Measurements from ENCODE around the gene SLC16A5.
"Not testable (repeated sequence)": the region's sequence is repeated elsewhere in the genome, so short reads cannot be mapped to it uniquely, and the experiment has no call there.

Gene SLC16A5

DNA sequence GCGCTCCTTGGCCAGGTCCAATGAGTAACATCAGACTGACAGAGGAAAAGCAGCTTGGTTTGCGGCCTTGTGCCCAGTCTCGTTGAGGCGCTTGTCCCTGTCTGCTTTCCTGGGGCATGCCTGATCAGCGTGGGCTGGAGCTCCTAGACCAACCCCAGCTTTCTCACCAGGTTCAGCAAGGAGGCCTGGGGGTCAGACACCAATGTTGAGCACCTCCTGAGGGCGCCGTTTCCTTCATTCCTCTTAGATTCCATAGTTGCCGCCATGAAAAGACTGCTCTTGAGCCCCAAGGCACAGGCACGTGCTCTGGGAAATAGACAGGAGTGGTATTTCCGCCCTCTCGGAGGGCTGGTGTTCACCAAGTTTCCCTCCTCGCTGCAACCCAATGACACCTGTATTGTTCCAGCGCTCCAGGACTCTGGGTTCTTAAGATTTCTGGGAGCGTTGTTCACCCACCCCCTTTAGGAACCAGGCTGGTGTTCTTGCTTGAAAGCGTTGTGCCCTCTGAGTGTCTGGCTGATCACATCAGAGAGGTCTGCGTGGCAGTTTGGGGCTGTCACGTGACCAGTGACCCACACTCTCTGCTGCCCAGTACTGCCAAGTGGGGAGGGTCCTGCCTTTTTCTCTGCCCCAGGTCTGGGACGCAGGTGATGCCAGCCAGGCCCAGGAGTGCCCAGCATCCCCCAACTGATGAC is 22.7 kb upstream of the SLC16A5 start:
- DNase-seq, result no peak

GRCh38 chr17:75065562-75066151 is 22.1 kb upstream of the SLC16A5 start:
- DNase-seq, result no peak

- DNase-seq, result no peak
Measured at GRCh38 chr17:75067856-75068255, 19.9 kb upstream of the SLC16A5 start.

GRCh38 chr17:75068750-75069149 is 19.0 kb upstream of the SLC16A5 start:
- no peak for DNase-seq

- no peak for DNase-seq
Measured at GRCh38 chr17:75069783-75070182, 18.0 kb upstream of the SLC16A5 start.

DNA sequence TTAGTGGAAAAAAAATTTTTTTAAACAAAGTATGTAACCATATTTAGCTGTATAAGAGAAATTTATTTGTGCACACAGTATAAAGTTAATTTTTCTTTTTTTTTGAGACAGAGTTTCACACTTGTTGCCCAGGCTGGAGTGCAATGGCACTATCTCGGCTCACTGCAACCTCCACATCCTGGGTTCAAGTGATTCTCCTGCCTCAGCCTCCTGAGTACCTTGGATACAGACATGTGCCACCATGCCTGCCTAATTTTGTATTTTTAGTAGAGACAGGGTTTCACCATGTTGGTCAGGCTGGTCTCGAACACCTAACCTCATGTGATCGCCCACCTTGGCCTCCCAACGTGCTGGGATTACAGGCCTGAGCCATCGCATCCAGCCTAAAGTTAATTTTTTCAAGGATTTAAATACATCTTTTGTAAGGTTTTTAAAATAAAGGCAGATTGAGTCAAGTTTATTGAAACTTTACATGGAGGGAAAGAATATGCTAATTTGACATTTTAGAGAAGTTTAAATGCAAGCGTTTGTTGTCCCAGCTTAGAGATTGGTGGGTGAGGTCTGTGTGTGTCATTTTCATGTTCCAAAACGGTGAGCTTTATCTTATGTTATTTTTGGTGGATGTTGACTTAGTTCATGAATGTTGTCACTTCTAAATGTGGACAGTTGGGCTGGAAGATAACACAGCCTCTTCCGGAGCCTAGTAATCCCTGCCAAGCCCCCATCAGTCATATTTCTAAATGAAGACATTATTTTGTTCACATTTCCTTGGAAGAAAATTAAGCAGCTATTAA is 16.1 kb upstream of the SLC16A5 start:
- DNase-seq, result not testable (repeated sequence)

- not testable (repeated sequence) for DNase-seq
Measured at GRCh38 chr17:75072909-75073308, 14.8 kb upstream of the SLC16A5 start.

DNA sequence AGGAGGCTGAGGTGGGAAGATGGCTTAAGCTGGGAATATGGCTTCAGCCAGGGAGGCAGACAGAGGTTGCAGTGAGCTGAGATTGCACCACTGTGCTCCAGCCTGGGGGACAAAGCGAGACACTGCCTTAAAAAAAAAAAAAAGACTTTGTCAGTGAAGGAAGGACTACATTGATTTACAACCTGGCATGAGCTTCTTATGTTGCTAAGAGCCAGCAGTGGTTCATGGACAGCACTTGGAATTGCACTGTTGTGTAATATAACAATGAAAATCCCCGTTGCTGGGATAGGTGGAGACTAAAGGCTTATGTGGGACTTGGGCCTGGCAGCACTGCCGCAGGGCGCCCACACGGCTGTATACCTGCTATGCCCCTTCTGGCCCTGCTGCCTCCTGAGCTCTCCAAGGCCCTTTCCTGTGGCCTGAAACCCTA is 14.1 kb upstream of the SLC16A5 start:
- no peak for DNase-seq

DNA sequence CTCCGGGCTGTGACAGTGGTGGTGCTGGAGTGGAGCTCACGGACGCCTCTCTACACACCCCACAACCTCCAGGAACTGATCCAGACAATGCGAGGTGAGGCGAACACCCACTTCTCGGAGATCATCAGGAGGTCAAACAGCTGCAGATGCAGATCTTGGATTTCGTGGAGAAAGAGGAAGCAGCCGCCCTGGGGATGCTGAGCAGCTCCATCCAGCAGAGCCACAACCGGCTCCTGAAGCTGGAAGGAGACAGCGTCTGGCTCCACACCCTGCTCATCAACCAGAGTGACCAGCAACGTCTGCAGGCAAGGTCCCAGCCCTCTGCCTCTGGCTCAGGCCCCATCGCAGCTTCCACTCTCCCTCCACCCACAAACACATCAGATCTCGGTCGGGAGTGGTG is 13.2 kb upstream of the SLC16A5 start:
- DNase-seq, result no peak

GRCh38 chr17:75075597-75076336 is 12.0 kb upstream of the SLC16A5 start:
- no peak for DNase-seq

DNA sequence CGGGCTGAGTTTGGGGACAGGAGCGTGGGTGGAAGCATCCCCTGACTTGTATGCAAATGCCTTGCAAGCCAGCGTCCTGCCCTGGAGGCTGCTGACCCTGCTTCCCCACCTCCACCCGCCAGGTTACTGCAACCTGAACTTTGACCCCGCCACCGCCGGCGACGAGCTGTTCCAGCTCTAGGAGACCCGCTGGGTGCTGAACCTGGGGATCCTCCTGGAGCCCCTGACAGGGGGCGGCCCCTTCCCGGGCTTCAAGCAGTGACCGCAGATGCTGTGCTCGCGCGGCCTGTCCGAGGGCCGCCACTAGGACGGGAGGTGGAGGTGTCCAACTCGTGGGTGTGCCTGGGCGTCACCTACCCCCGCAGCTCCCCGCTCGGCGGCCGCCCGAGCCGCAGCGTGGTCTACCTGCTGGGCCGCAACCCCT is 10.7 kb upstream of the SLC16A5 start:
- DNase-seq, result no peak

GRCh38 chr17:75077496-75078283 is 10.1 kb upstream of the SLC16A5 start:
- DNase-seq, result no peak

DNA sequence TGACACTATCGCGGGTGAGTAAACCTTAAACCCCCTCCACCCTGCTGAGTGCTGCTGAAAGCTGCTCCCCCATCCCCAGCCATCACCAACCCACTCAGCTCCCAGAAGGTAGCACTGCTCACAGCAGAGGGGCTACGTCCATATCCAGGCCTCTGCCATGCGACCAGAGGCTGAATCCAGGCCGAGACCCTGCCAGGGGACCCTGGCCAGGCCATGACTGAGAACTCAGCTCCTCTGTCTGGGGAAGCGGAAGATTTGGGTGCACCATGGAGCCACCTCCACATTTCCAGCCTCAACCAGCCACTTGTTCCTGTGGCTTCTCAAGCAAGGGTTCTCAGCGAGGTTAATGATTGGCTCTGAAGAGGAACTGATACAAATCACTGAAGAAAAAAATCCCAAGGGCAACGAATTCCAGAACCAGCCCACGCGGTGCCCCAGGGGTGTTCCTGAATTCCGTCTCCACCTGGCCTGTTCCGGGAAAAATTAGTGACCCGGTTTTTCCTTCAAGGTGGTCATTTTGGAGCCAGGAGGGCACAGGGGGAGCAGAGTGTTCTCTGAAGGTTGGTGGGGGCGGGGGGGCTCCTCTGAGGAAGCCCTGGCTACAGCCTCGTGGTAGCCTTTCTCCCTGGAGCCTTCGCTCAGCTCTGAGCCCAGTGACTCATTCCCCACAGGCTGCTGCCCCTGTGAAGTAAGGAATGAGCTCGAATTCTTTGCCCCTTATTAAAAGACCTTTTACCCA is 9.3 kb upstream of the SLC16A5 start:
- DNase-seq, result no peak

DNA sequence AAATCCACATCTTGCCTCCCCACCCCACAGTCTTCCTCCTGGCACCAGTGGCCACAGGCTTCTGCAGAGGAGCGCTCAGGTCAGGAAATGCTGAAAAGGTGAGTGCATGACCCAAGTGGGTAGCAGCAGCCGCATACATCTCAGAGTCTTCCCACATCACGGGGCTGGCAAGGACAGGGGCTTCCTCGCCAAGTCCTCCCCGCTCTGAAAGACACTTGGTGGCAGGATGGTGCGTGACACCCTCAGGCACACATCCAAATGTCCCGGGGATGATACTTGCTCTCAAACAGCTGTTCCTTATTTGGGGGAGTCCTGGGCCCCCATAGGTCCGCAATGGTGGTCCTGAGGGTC is 8.8 kb upstream of the SLC16A5 start:
- DNase-seq, result no peak

- no peak for DNase-seq
Measured at GRCh38 chr17:75081611-75082540, 5.9 kb upstream of the SLC16A5 start.

DNA sequence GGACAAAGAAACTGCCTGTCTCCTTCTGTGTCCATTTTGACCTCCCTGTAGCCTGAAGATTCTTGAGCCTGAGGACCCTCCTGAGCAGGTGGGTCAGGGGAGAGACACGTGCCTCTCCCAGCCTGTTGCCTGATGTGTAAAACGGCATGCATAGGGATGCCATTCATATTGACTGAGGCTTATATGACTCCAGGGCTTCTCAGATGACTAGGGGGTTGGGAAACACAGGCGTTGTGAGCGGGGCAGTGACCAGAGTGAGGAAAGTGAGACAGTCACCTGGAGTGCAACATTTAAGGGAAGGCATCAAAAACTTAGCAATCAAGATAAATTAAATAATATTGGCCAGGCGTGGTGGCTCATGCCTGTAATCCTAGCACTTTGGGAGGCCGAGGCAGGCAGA is 5.1 kb upstream of the SLC16A5 start:
- DNase-seq, result no peak

GRCh38 chr17:75084039-75084660 is 3.6 kb upstream of the SLC16A5 start:
- no peak for DNase-seq

DNA sequence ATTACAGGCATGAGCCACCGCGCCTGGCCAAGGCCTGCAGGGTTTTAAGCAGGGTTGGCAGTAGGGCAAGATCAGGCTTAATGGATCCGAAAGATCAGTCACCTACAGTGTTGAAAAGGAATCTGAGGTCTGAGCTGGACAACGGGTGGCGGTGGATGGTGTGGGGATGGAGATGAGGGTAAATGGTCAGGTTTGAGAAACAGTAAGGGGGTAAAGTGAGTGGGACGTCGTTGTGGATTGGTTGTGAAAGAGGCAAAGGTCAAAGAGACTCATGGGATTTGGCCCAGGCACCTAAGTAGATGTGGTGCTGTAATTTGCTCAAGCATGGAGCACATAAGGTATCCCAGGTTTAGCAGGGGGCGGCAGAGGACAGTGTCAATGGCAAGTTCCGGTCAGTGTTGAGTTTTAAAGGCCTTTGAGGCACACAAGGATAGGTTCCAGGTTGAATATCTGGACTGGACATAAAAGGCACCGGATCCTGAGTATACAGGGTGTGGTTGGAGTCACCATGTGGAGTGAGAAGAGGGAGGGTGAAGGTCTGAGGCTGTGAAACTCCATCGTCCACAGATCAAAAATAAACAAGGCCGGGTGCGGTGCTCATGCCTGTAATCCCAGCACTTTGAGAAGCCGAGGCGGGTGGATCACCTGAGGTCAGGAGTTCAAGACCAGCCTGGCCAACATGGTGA is 1.1 kb upstream of the SLC16A5 start:
- DNase-seq, result no peak

DNA sequence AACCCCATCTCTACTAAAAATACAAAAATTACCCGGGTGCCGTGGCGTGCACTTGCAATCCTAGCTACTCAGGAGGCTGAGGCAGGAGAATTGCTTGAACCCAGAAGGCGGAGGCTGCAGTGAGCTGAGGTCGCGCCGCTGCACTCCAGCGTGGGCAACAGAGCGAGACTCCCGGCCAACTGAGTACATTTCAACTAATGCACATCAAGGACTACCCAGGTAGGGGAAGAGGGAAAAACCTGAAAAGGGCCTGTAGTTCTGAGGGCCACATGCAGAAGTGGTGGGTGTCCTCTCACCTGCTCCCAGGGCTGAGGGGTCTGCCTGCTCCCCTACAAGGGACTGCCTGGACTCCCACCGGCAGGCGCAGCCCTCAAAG is 584 bp upstream of the SLC16A5 start:
- DNase-seq, result no peak
